DMS114 treated with DMSO at 0.1 percent for 48 hours (cell line): Measurements from ENCODE around the gene SAMD9L.

Source experiments
- DNase-seq: peaks from one replicate; lab custom pipeline; 2025; ENCODE audit not compliant: unreplicated experiment; lab: John Stamatoyannopoulos, UW

Gene SAMD9L

GRCh38 chr7:93148144-93148543 lies at the start of gene SAMD9L:
Gene SAMD9L, minus strand, starts transcription at chr7:93148385. Its CDS starts 12,414 bp downstream, at chr7:93135971.
- DNase-seq = no peak

- DNase-seq = no peak
These were observed 48.2 kb upstream of the SAMD9L start for GRCh38 chr7:93196336-93196735.

GRCh38 chr7:93194386-93194785 lies 46.2 kb upstream of the SAMD9L start:
- no peak for DNase-seq

GRCh38 chr7:93188870-93189634 lies 40.9 kb upstream of the SAMD9L start:
- no peak for DNase-seq

- DNase-seq = no peak
These were observed 37.3 kb upstream of the SAMD9L start for GRCh38 chr7:93185303-93186027.

- no peak for DNase-seq
These were observed 31.0 kb upstream of the SAMD9L start for GRCh38 chr7:93179173-93179572.

GRCh38 chr7:93178213-93178612 lies 30.0 kb upstream of the SAMD9L start:
- DNase-seq = peak; percentile 6

GRCh38 chr7:93176992-93177580 lies 28.9 kb upstream of the SAMD9L start:
- DNase-seq = no peak

GRCh38 chr7:93175219-93175618 lies 27.0 kb upstream of the SAMD9L start:
- DNase-seq = no peak

GRCh38 chr7:93172683-93173082 lies 24.5 kb upstream of the SAMD9L start:
- no peak for DNase-seq

GRCh38 chr7:93171606-93172226 lies 23.5 kb upstream of the SAMD9L start:
- no peak for DNase-seq

- DNase-seq = no peak
These were observed 17.3 kb upstream of the SAMD9L start for GRCh38 chr7:93165447-93165846.

- no peak for DNase-seq
These were observed 16.6 kb upstream of the SAMD9L start for GRCh38 chr7:93164766-93165165.

GRCh38 chr7:93161181-93161762 lies 13.1 kb upstream of the SAMD9L start:
- DNase-seq = no peak

- DNase-seq = no peak
These were observed 12.2 kb upstream of the SAMD9L start for GRCh38 chr7:93160410-93160809.

GRCh38 chr7:93159490-93159889 lies 11.3 kb upstream of the SAMD9L start:
- DNase-seq = no peak

GRCh38 chr7:93156884-93157283 lies 8.7 kb upstream of the SAMD9L start:
- DNase-seq = no peak

- no peak for DNase-seq
These were observed 2.1 kb upstream of the SAMD9L start for GRCh38 chr7:93150200-93150835.

GRCh38 chr7:93148727-93149126 lies 542 bp upstream of the SAMD9L start:
- no peak for DNase-seq

- DNase-seq = no peak
These were observed 822 bp downstream of the SAMD9L start for GRCh38 chr7:93147363-93147762.
